Endothelial cell of umbilical vein (primary cell): ENCODE data around the gene ARHGAP28. TPM values are rescaled to one million over a fixed set of nuclear protein-coding genes. Genes with fewer than 3 reads are reported as not detected.
"Not testable (repeated sequence)": the region's sequence is repeated elsewhere in the genome, so short reads cannot be mapped to it uniquely, and the experiment has no call there.

ENCODE experiments used
- BruUV-seq: library from RNA; stranded (reverse); fragments of 400-500 nt; replicated peaks from 2 replicates; lab custom pipeline; 2021; lab: Mats Ljungman, UMichigan
- CTCF ChIA-PET: fragments of 300-600, 350-600 bp; sonication (Branson Sonifier 250); formaldehyde crosslinking; loops from one replicate; lab custom pipeline; 2021; ENCODE audit warnings: antibody characterized with exemption, inconsistent platforms; lab: Charles Lee
- POLR2A ChIA-PET: fragments of 300-600, 350-600 bp; sonication (Branson Sonifier 250); formaldehyde crosslinking; loops from one replicate; lab custom pipeline; 2021; ENCODE audit warnings: antibody characterized with exemption, inconsistent platforms; lab: Charles Lee
- DNase-seq: peaks from one replicate; pipeline ENCODE4 v3.0.0-alpha.2; 2011; ENCODE audit warnings: low read depth, low spot score
- FAIRE-seq: peaks from 2 replicates; lab custom pipeline; 2011; peaks lifted over from hg19 to GRCh38; lab: Jason Lieb, UNC
- H2AFZ ChIP-seq: 2 replicates; pipeline ENCODE4 v1.6.0; 2012; ENCODE audit warnings: low read depth, low read length, control low read depth, inconsistent platforms
- H3K27ac ChIP-seq: 2 replicates; pipeline ENCODE4 v1.5.1; 2011; ENCODE audit warnings: low read depth, mild to moderate bottlenecking, control low read depth, low read length, moderate library complexity; ENCODE audit not compliant: insufficient read depth
- H3K27me3 ChIP-seq, 2 experiments: 2 replicates each; pipeline versions ENCODE4 v1.6.0 to v1.6.1; 2011; ENCODE audit warnings: low read length in 2 of 2, mixed read lengths in 1 of 2; ENCODE audit not compliant: control insufficient read depth in 2 of 2, insufficient read depth in 2 of 2
- H3K36me3 ChIP-seq, 2 experiments: 2 replicates in 1 of 2; 3 replicates in 1 of 2; pipeline ENCODE4 v1.5.1; 2011; ENCODE audit warnings: low read length in 2 of 2, mild to moderate bottlenecking in 1 of 2, moderate library complexity in 1 of 2; ENCODE audit not compliant: control insufficient read depth in 2 of 2, insufficient read depth in 2 of 2; ENCODE audit errors: extremely low read depth in 1 of 2
- H3K4me1 ChIP-seq: 3 replicates; pipeline ENCODE4 v1.5.1; 2011; ENCODE audit warnings: mild to moderate bottlenecking, low read length; ENCODE audit not compliant: control insufficient read depth, insufficient read depth; ENCODE audit errors: extremely low read depth
- H3K4me2 ChIP-seq: 2 replicates; pipeline ENCODE4 v1.6.1; 2011; ENCODE audit warnings: low read length, control low read depth, mixed read lengths; ENCODE audit not compliant: insufficient read depth
- H3K4me3 ChIP-seq, 3 experiments: fragments of 200-600 bp in 1 of 3; sonication (generic), shearing (Covaris generic) in 1 of 3; replicated peaks in 1 of 3; 2 replicates each; pipeline ENCODE4 v1.5.1; 2011 to 2016; ENCODE audit warnings: control low read depth in 3 of 3, low read length in 3 of 3, mild to moderate bottlenecking in 2 of 3, inconsistent platforms in 1 of 3, low read depth in 1 of 3, moderate library complexity in 1 of 3; ENCODE audit not compliant: insufficient read depth in 1 of 3
- H3K79me2 ChIP-seq: 2 replicates; pipeline ENCODE4 v1.6.0; 2012; ENCODE audit warnings: low read length, inconsistent platforms; ENCODE audit not compliant: control insufficient read depth, insufficient read depth
- H3K9ac ChIP-seq: replicated peaks from 2 replicates; pipeline ENCODE3; 2011; ENCODE audit warnings: low read length, control low read depth; ENCODE audit not compliant: insufficient read depth; ENCODE audit errors: extremely low read depth
- H3K9me1 ChIP-seq: replicated peaks from 3 replicates; pipeline ENCODE4 v1.6.0; 2011; ENCODE audit warnings: mild to moderate bottlenecking, low read length; ENCODE audit not compliant: control insufficient read depth, insufficient read depth; ENCODE audit errors: extremely low read depth
- H3K9me3 ChIP-seq: replicated peaks from 2 replicates; pipeline ENCODE4 v1.5.1; 2012; ENCODE audit warnings: low read length, inconsistent platforms; ENCODE audit not compliant: control insufficient read depth, insufficient read depth
- H4K20me1 ChIP-seq: replicated peaks from 2 replicates; pipeline ENCODE3; 2011; ENCODE audit warnings: mild to moderate bottlenecking, low read length; ENCODE audit not compliant: control insufficient read depth, insufficient read depth; ENCODE audit errors: extremely low read depth
- EZH2 ChIP-seq: IDR thresholded peaks from 2 replicates; pipeline ENCODE4 v1.6.1; 2012; ENCODE audit warnings: borderline replicate concordance, low read depth, mild to moderate bottlenecking, moderate library complexity, low read length, inconsistent platforms; ENCODE audit not compliant: severe bottlenecking
- POLR2A ChIP-seq: IDR thresholded peaks from 2 replicates; pipeline ENCODE4 v1.6.1; 2012; ENCODE audit warnings: low read depth, mild to moderate bottlenecking, control low read depth, low read length
- POLR2AphosphoS5 ChIP-seq: IDR thresholded peaks from 2 replicates; pipeline ENCODE4 v1.6.1; 2012; ENCODE audit warnings: low read depth, mild to moderate bottlenecking, control low read depth, low read length, moderate library complexity; ENCODE audit not compliant: insufficient read depth
- dilution Hi-C: fragments of 300-500 bp; cut with MboI; formaldehyde crosslinking; loops from one replicate; pipeline ENCODE4 v1.15.0; 2019; ENCODE audit warnings: low sequenced_read_pairs; ENCODE audit not compliant: extremely low pct_ligation_motif_present
- intact Hi-C: fragments of 100-400 bp; cut with micrococcal nuclease; formaldehyde crosslinking; loops from one replicate; pipeline ENCODE4 v1.10.0; 2022
- polyA plus RNA-seq, 4 experiments: library from polyadenylated mRNA; depleted of rRNA in 3 of 4; stranded (reverse) in 3 of 4; unstranded in 1 of 4; fragments of >200 nt; gene quantifications; 2 replicates each; pipeline versions ENCODE4 v1.2.1 to v1.2.3, GENCODE V29; 2011 to 2012; ENCODE audit warnings: missing spikeins in 1 of 4
- total RNA-seq: library from RNA; stranded (reverse); gene quantifications from 2 replicates; pipeline ENCODE4 v1.2.3, GENCODE V29; 2021
- TF ChIP-seq, protein P1 (sequence below), 2 donors: IDR thresholded peaks; 1 replicate in 1 of 2; 2 replicates in 1 of 2; pipeline ENCODE4 v1.5.1; 2011; ENCODE audit warnings: low read length in 2 of 2, mild to moderate bottlenecking in 2 of 2, moderate library complexity in 2 of 2, control low read depth in 1 of 2, inconsistent platforms in 1 of 2, low read depth in 1 of 2; ENCODE audit not compliant: insufficient read depth in 1 of 2; ENCODE audit errors: extremely low read depth in 1 of 2

ARHGAP28 gene
- total and polyA plus RNA-seq, 2 donors (not counting 3 experiments of a cell fraction or from before 2014, with no cell fraction given) = 3.8 to 23.4 TPM

DNA sequence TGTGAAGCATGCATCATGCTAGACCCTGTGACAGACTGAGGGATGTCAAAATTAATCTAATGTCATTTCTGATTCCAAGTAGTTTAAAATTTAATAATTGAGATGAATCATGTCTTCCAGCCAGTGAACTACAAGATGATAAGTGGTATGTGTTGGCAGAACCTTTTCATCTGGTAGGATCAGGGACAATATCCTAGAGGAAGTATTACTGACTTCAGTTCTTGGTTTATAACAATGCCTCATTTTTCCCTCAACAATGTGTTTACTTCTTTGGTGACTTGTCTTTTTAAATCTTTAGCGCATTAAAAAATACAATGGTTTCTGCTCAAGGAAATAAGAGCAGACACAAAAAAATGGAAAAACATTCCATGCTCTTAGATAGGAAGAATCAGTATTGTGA, 69.4 kb downstream of the ARHGAP28 start:
- intact Hi-C loops = no loop called here
- DNase-seq = peak; percentile 77
- Histone ChIP-seq H3K4me2 (no peak overlapping the region), H3K27ac (no peak overlapping the region), H3K9me1 (no peaks in the 10 kb centered on the region), H3K36me3 (no peaks in the 10 kb centered on the region), H3K9ac (no peak overlapping the region), H4K20me1 (no peaks in the 10 kb centered on the region), H2AFZ (no peak overlapping the region), H3K4me1 (peaks cover 4% of the 10 kb centered on the region), H3K9me3 (no peaks in the 10 kb centered on the region), H3K27me3 (no peaks in the 10 kb centered on the region), H3K4me3 (no peak overlapping the region), H3K79me2 (no peaks in the 10 kb centered on the region)
- no TSS peak for BruUV-seq
- ChIA-PET POLR2A (no interaction called here), CTCF (no interaction called here)
- no peak for TF ChIP-seq POLR2AphosphoS5
- TF ChIP-seq EZH2 = no peak
- TF ChIP-seq, protein P1, sequence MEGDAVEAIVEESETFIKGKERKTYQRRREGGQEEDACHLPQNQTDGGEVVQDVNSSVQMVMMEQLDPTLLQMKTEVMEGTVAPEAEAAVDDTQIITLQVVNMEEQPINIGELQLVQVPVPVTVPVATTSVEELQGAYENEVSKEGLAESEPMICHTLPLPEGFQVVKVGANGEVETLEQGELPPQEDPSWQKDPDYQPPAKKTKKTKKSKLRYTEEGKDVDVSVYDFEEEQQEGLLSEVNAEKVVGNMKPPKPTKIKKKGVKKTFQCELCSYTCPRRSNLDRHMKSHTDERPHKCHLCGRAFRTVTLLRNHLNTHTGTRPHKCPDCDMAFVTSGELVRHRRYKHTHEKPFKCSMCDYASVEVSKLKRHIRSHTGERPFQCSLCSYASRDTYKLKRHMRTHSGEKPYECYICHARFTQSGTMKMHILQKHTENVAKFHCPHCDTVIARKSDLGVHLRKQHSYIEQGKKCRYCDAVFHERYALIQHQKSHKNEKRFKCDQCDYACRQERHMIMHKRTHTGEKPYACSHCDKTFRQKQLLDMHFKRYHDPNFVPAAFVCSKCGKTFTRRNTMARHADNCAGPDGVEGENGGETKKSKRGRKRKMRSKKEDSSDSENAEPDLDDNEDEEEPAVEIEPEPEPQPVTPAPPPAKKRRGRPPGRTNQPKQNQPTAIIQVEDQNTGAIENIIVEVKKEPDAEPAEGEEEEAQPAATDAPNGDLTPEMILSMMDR (IDR thresholded peaks at IDR 0.05; ENCODE audit: extremely low read depth in 1 of 2, insufficient read depth in 1 of 2, low read depth in 1 of 2, low read length in 2 of 2) = no peak
- TF ChIP-seq POLR2A = no peak
- dilution Hi-C loops = no loop called here
- FAIRE-seq = peak; percentile 21

DNA sequence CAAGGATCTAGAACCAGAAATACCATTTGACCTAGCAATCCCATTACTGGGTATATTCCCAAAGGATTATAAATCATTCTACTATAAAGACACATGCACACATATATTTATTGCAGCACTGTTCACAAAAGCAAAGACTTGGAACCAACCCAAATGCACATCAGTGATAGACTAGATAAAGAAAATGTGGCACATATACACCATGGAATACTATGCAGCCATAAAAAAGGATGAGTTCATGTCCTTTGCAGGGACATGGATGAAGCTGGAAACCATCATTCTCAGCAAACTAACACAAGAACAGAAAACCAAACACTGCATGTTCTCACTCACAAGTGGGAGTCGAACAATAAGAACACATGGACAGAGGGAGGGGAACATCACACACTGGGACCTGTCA, 70.8 kb downstream of the ARHGAP28 start:
- POLR2A ChIA-PET, BruUV-seq: not testable (repeated sequence)

More for the DNA sequence above, 70.8 kb downstream of the ARHGAP28 start:
- CTCF ChIA-PET, intact Hi-C loops, H3K79me2 ChIP-seq, H3K9me3 ChIP-seq, H4K20me1 ChIP-seq, H3K27me3 ChIP-seq, H3K27ac ChIP-seq, H3K9me1 ChIP-seq, H2AFZ ChIP-seq, H3K4me1 ChIP-seq, H3K4me2 ChIP-seq, H3K36me3 ChIP-seq, FAIRE-seq, H3K4me3 ChIP-seq, DNase-seq, H3K9ac ChIP-seq, dilution Hi-C loops: not testable (repeated sequence)
